Neural progenitor cell (in vitro differentiated cells): Measurements from ENCODE around the gene DIAPH3. TPM values are rescaled to one million over a fixed set of nuclear protein-coding genes. Genes with fewer than 3 reads are reported as not detected.

Experiments
- DNase-seq: peaks from one replicate; pipeline ENCODE4 v3.0.0-alpha.2; 2016; ENCODE audit warnings: low spot score
- H2AFZ ChIP-seq: fragments of 200-600 bp; sonication (generic); replicated peaks from 2 replicates; pipeline ENCODE4 v1.6.1; 2016; ENCODE audit warnings: antibody characterized with exemption
- H3F3A ChIP-seq: fragments of 200-600 bp; sonication (generic); 2 replicates; pipeline ENCODE4 v1.6.1; 2016; ENCODE audit warnings: antibody characterized with exemption, low read depth
- H3K27ac ChIP-seq: fragments of 200-600 bp; sonication (generic); 2 replicates; pipeline ENCODE4 v1.5.1; 2016; ENCODE audit warnings: mild to moderate bottlenecking
- H3K27me3 ChIP-seq: fragments of 200-600 bp; sonication (generic); 2 replicates; pipeline ENCODE4 v1.6.1; 2016; ENCODE audit warnings: mild to moderate bottlenecking, moderate library complexity
- H3K36me3 ChIP-seq: fragments of 200-600 bp; sonication (generic); 2 replicates; pipeline ENCODE4 v1.5.1; 2016
- H3K4me1 ChIP-seq: fragments of 200-600 bp; sonication (generic); 2 replicates; pipeline ENCODE4 v1.6.1; 2016; ENCODE audit warnings: mixed run types
- H3K4me2 ChIP-seq: fragments of 200-600 bp; sonication (generic); 2 replicates; pipeline ENCODE4 v1.6.1; 2016
- H3K4me3 ChIP-seq: fragments of 200-600 bp; sonication (generic); 2 replicates; pipeline ENCODE4 v1.5.1; 2016
- H3K79me2 ChIP-seq: fragments of 200-600 bp; sonication (generic); 2 replicates; pipeline ENCODE4 v1.6.1; 2016; ENCODE audit warnings: low read depth
- H3K9ac ChIP-seq: fragments of 200-600 bp; sonication (generic); 2 replicates; pipeline ENCODE4 v1.6.1; 2016
- H3K9me3 ChIP-seq: fragments of 200-600 bp; sonication (generic); 2 replicates; pipeline ENCODE4 v1.5.1; 2016; ENCODE audit warnings: low read depth
- H4K20me1 ChIP-seq: fragments of 200-600 bp; sonication (generic); 2 replicates; pipeline ENCODE4 v1.6.1; 2016; ENCODE audit warnings: low read depth
- H3K27ac Mint-ChIP-seq: 3 replicates; pipeline ENCODE4 v1.8.0; 2021; ENCODE audit warnings: mixed read lengths
- H3K27me3 Mint-ChIP-seq: 2 replicates; pipeline ENCODE4 v1.8.0; 2022; ENCODE audit warnings: low read depth, mild to moderate bottlenecking, inconsistent platforms, moderate library complexity, mixed read lengths; ENCODE audit not compliant: insufficient read depth
- H3K36me3 Mint-ChIP-seq: 3 replicates; pipeline ENCODE4 v1.8.0; 2021; ENCODE audit warnings: mixed read lengths
- H3K4me1 Mint-ChIP-seq: 3 replicates; pipeline ENCODE4 v1.8.0; 2021; ENCODE audit warnings: mixed read lengths
- H3K4me3 Mint-ChIP-seq: 3 replicates; pipeline ENCODE4 v1.8.0; 2021; ENCODE audit warnings: mild to moderate bottlenecking, moderate library complexity, mixed read lengths
- H3K9me3 Mint-ChIP-seq: 3 replicates; pipeline ENCODE4 v1.8.0; 2020; ENCODE audit warnings: mixed read lengths
- CTCF ChIP-seq: fragments of 200-600 bp; sonication (generic); IDR thresholded peaks from 2 replicates; pipeline ENCODE4 v1.5.1; 2017; ENCODE audit warnings: antibody characterized with exemption, mild to moderate bottlenecking
- EZH2 ChIP-seq: fragments of 200-600 bp; sonication (generic); IDR thresholded peaks from 2 replicates; pipeline ENCODE4 v1.6.1; 2017; ENCODE audit warnings: antibody characterized with exemption, mild to moderate bottlenecking, moderate library complexity
- EZH2phosphoT487 ChIP-seq: fragments of 200-600 bp; sonication (generic); IDR thresholded peaks from 2 replicates; pipeline ENCODE4 v1.6.1; 2017; ENCODE audit warnings: antibody characterized with exemption
- total RNA-seq: library from RNA; depleted of rRNA; stranded (reverse); fragments of >200 nt; gene quantifications from 2 replicates; pipeline ENCODE4 v1.2.3, GENCODE V29; 2015; ENCODE audit warnings: low replicate concordance

The DIAPH3 gene
- total RNA-seq, 1 donor from 2014 or later = 51.5 TPM

GRCh38 chr13:60009300-60010253 lies 154.2 kb downstream of the DIAPH3 start:
- no peak overlapping the region for H3K4me3 Mint-ChIP-seq
- Histone ChIP-seq H3K4me1 (peaks cover 19% of the 10 kb centered on the region), H3K4me2 (no peak overlapping the region), H3K9ac (no peak overlapping the region), H3K79me2 (no peaks in the 10 kb centered on the region), H3K27me3 (no peaks in the 10 kb centered on the region), H3K9me3 (no peaks in the 10 kb centered on the region), H4K20me1 (peaks cover 9% of the 10 kb centered on the region), H3K4me3 (no peak overlapping the region), H2AFZ (no peak overlapping the region), H3F3A (peaks cover 21% of the 10 kb centered on the region), H3K27ac (no peak overlapping the region), H3K36me3 (no peaks in the 10 kb centered on the region)
- no peaks in the 10 kb centered on the region for H3K9me3 Mint-ChIP-seq
- no peaks in the 10 kb centered on the region for H3K27me3 Mint-ChIP-seq
- H3K27ac Mint-ChIP-seq = no peak overlapping the region
- no peak for DNase-seq
- H3K36me3 Mint-ChIP-seq = peaks cover 3% of the 10 kb centered on the region
- peaks cover 4% of the 10 kb centered on the region for H3K4me1 Mint-ChIP-seq
- no peak for TF ChIP-seq EZH2
- TF ChIP-seq CTCF = no peak
- no peak for TF ChIP-seq EZH2phosphoT487

GRCh38 chr13:60001889-60002288 lies 161.8 kb downstream of the DIAPH3 start:
- Histone ChIP-seq H3K4me1 (no peaks in the 10 kb centered on the region), H3K4me2 (no peak overlapping the region), H3K79me2 (no peaks in the 10 kb centered on the region), H3K4me3 (no peak overlapping the region), H3K9ac (no peak overlapping the region), H3F3A (no peaks in the 10 kb centered on the region), H2AFZ (no peak overlapping the region), H3K9me3 (no peaks in the 10 kb centered on the region), H3K27ac (no peak overlapping the region), H3K36me3 (no peaks in the 10 kb centered on the region), H3K27me3 (no peaks in the 10 kb centered on the region), H4K20me1 (no peaks in the 10 kb centered on the region)
- no peak overlapping the region for H3K27ac Mint-ChIP-seq
- no peaks in the 10 kb centered on the region for H3K27me3 Mint-ChIP-seq
- no peaks in the 10 kb centered on the region for H3K9me3 Mint-ChIP-seq
- no peaks in the 10 kb centered on the region for H3K36me3 Mint-ChIP-seq
- DNase-seq = no peak
- no peak overlapping the region for H3K4me3 Mint-ChIP-seq
- H3K4me1 Mint-ChIP-seq = no peaks in the 10 kb centered on the region
- no peak for TF ChIP-seq CTCF
- no peak for TF ChIP-seq EZH2phosphoT487
- no peak for TF ChIP-seq EZH2

- Mint-ChIP-seq H3K4me3 (no peak overlapping the region), H3K36me3 (no peaks in the 10 kb centered on the region), H3K4me1 (no peaks in the 10 kb centered on the region), H3K27me3 (no peaks in the 10 kb centered on the region), H3K27ac (no peak overlapping the region), H3K9me3 (no peaks in the 10 kb centered on the region)
- H3K4me1 ChIP-seq = no peaks in the 10 kb centered on the region
- no peaks in the 10 kb centered on the region for H3K79me2 ChIP-seq
- H3K27ac ChIP-seq = no peak overlapping the region
- H3K27me3 ChIP-seq = no peaks in the 10 kb centered on the region
- DNase-seq = no peak
- no peaks in the 10 kb centered on the region for H3K36me3 ChIP-seq
- H3K4me2 ChIP-seq = no peak overlapping the region
- H3K4me3 ChIP-seq = no peak overlapping the region
- no peaks in the 10 kb centered on the region for H4K20me1 ChIP-seq
- no peaks in the 10 kb centered on the region for H3F3A ChIP-seq
- H3K9me3 ChIP-seq = no peaks in the 10 kb centered on the region
- H2AFZ ChIP-seq = no peak overlapping the region
- TF ChIP-seq CTCF = no peak
- no peak for TF ChIP-seq EZH2
- H3K9ac ChIP-seq = no peak overlapping the region
Observed at GRCh38 chr13:60000976-60001375, 162.8 kb downstream of the DIAPH3 start.
